HG02970 (cell line): Measurements from ENCODE around the gene POLRMT.
A peak's percentile ranks its signal among the peaks of the same experiment; 100 is the strongest.

Experiments
- ATAC-seq: cut with Tn5 transposase; IDR thresholded peaks from one replicate; pipeline ENCODE4 v1.9.1; 2021; ENCODE audit warnings: mild to moderate bottlenecking, moderate library complexity, moderate number of reproducible peaks; ENCODE audit not compliant: unreplicated experiment, low FRiP score

The POLRMT gene

DNA sequence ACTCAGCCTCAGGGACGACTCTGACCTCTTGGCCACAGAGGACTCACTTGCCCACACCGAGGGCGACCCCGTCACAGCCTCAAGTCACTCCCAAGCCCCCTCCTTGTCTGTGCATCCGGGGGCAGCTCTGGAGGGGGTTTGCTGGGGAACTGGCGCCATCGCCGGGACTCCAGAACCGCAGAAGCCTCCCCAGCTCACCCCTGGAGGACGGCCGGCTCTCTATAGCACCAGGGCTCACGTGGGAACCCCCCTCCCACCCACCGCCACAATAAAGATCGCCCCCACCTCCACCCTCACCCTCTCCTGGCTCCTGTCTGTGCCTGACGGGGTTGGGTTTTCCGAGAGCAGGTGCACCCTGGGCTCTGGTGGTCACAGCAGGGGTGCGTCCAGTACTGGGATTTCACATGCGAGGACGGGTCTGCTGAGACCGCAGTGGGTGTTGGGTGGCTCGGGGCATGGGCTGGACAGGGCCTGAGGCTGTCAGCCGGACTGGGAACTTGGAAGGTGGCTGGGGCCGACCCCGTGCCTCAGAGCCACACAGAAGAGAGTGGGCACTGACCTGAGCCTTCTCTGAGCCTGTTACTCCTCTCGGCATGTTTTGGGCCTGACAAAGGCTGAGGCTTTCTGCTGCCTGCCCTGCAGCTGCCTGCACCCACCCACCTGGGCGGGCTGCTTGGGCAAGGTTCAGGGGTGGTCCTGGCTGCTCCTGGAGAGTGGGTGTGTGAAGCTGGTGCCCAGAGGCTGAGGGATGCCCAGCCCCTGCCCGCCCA is 50.0 kb downstream of the POLRMT start:
- ATAC-seq = no peak

DNA sequence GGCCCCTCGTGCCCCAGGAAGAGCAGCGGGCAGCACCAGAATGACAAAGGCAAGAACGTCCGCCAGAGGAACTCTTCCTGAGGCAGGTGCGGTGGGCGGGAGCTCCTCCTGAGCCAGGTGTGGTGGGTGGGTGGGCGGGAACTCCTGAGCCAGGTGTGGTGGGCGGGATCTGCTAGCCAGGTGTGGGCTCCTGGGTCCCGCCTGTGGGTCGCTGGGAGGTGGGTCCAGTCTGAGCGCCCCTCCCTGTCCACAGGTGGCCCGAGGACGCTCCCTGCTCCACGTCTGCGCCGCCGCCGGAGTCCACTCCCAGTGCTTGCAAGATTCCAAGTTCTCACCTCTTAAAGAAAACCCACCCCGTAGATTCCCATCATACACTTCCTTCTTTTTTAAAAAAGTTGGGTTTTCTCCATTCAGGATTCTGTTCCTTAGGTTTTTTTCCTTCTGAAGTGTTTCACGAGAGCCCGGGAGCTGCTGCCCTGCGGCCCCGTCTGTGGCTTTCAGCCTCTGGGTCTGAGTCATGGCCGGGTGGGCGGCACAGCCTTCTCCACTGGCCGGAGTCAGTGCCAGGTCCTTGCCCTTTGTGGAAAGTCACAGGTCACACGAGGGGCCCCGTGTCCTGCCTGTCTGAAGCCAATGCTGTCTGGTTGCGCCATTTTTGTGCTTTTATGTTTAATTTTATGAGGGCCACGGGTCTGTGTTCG is 50.7 kb downstream of the POLRMT start:
- ATAC-seq = no peak

DNA sequence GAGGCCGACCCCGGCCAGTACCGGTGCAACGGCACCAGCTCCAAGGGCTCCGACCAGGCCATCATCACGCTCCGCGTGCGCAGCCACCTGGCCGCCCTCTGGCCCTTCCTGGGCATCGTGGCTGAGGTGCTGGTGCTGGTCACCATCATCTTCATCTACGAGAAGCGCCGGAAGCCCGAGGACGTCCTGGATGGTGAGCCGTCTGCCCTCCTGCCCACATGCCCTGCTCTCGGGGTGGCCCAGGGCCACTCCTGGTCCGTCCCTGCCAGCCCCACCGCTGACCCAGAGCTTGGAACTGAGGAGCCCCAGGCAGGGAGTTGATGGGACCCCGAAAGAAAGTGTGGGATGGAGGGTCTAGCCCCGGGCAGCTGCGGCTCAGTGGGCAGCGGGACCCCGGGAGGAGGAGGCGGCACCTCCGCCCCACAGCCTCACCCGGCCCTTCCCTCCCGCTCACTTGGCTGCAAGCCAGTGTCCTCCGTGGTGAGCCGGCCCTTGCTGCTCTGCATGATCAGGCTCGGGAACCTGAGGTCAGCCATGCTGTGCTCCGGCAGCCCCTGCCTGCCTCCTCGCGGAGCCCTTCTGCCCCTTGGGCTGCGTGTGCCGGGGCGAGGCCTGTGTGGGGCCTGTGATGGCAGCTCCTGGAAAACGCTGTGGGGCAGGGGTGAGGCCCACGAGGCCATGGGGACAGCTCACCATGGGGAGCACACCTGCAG is 51.8 kb downstream of the POLRMT start:
- ATAC-seq = no peak

DNA sequence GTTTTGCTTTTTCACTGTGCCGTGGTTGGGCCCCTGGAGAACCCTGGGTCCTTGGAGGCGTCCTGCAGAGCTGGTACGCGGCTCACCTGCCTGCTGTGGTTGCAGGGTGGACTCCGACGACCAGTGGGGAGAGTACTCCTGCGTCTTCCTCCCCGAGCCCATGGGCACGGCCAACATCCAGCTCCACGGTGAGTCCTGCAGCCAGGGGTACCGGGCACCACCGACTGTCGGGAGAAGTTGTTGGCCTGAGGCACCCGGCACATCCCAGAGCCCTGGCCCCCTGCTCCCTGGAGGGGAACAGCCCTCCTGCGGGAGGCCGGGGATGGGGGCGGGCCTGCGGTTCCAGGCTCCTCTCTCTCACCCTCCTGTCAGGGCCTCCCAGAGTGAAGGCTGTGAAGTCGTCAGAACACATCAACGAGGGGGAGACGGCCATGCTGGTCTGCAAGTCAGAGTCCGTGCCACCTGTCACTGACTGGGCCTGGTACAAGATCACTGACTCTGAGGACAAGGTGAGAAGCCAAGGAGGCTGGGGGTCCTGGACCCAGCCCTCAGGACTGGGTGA is 53.0 kb downstream of the POLRMT start:
- ATAC-seq = no peak

DNA sequence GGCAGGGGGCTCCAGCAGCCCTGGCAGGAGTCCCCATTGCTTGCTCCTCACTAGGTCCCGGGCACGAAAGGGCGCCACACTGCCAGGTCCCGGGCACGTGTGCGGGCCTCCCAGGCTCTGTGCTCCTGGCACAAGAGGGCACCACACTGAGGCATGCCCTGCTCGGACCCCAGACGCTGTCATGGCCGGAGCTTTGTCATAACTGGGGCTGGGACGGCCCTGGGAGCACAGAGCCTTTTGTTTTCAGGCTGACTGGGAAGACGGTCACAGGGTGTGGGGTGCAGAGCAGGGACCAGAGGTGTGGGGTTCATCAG is 53.5 kb downstream of the POLRMT start:
- no peak for ATAC-seq

DNA sequence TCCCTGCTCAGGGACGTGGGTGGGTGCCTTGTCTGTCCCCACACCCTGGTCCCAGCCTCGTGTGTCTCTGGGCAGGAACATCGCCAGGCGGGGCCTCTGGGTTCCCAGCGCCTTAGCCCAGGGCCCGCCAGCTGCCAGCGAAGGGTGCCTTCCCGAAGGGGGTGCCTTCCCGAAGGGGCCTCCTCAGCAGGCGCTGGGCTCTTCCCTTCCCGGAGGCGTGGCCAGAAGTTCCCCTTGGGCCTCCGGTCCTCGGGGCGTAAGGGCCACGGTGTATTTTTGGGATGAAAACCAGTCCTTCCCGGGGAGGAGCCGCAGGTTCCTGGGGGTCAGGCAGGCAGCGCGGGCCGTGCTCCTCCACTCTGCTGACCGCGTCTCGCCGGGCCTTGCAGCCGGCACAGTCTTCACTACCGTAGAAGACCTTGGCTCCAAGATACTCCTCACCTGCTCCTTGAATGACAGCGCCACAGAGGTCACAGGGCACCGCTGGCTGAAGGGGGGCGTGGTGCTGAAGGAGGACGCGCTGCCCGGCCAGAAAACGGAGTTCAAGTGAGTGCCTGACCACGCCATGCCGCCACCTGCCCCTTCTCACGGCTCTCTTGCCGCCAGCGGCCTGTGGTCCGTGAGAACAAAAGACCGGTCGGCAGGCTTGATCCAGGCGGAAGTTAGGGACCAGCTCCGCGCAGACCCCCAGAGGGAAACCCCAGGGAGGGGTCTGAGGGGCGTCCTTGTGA is 54.1 kb downstream of the POLRMT start:
- ATAC-seq = no peak

DNA sequence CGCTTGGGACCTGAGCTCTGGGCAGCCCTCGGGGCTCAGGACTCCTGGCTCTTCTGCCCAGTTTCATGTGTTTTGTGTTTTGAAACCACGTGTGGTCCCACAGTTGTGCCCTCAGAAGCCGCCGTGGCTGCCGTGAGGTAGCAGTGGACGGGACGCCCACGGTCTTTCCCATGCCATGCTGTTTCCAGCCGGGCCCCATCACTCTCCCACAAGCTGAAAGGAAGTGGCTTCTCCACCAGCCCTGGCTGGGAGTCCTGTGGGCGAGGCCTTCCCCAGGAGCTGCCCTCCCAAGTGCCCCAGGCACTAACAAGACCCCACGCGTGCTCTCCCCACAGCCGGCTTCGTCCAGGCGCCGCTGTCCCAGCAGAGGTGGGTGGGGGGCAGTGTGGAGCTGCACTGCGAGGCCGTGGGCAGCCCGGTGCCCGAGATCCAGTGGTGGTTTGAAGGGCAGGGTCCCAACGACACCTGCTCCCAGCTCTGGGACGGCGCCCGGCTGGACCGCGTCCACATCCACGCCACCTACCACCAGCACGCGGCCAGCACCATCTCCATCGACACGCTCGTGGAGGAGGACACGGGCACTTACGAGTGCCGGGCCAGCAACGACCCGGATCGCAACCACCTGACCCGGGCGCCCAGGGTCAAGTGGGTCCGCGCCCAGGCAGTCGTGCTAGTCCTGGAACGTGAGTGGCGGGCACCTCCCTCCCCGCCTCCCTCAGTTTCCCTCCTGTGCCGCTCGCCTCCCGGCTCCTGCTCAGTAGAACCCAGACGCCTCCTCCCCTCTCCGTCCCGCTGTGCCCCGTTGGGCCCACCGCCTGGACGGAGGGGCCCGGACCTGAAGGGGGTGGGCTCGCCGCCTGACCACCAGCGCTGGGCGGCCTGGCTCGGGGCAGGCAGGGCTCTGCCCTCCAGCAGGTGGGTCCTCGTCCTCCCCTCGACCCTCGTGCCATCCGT is 55.6 kb downstream of the POLRMT start:
- ATAC-seq = no peak

DNA sequence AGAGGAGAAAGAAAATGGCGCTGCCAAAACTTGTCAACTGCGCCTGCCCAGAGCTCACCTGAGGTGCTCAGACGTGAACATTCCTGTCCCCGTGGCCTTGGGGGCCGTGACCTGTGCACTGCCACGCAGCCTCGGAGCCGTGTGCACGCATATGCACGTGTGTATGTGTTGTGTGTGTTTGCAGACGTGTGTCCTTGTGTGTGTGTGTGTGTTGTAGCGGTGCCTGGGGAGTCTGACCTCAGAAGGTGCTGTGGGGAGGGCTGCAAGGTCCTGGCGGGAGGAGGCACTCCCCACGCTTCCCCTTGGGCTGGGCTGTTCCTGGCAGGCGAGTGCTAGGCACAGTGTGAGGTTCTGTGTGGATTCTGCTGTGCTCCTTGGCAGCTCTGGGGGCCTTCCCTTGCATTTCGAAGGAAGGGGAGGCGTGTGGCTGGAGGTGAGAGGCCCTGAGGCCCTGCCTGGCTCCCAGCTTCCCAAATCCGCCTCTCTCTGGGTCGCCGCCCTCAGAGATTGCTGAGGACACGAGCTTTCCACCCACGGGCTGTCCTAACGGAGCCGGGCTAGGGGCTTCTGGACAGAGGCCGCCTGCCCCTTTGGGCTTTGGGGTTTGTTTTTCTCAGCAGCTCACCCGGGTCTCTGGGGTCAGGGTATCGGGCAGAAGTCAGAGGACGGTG is 56.4 kb downstream of the POLRMT start:
- no peak for ATAC-seq

DNA sequence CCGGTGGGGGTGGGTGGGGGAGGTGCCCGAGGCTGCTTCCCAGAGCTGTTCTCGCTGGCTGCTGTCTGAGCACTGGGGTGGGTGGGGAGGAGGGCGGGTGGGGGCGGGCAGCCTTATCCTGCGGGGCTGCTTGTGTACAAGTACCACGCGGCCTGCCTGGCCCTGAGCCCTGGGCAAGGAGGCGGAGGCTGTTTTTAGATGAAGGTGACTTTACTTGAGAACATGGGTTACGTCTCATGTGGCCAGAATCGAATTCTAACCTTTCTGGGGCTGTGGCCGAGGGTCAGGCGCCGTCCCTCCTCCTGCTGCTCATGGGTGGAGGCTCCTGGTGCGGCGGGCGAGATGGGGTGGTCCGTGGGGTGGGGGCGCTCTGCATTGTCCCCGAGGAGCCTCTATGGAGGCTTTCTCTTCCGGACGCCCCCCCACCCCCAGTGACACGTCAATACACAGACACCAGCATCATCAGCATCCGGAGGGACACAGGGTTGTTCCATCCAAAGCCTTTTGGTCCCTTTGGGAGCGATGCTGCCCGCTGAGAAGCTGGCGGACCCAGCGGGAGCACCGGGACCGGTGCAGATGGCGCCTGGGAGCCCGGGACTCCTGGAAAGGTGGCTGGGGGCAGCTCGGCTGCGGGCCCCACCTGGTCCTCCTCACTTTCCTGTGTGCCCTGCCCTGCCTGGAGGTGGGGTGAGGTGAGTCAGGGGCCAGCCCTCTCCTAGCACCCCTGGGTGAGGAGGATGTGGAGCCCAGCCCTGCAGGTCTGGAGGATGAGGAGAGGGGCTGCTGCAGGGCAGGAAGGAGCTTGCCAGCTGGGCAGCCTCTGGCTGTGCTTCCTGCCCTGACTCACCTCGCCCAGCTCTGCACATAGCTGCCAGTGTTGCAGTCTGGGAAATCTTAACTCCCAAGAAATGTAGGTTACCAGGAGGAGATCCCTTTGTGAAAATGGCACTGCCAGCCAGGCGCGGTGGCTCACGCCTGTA is 57.5 kb downstream of the POLRMT start:
- no peak for ATAC-seq

DNA sequence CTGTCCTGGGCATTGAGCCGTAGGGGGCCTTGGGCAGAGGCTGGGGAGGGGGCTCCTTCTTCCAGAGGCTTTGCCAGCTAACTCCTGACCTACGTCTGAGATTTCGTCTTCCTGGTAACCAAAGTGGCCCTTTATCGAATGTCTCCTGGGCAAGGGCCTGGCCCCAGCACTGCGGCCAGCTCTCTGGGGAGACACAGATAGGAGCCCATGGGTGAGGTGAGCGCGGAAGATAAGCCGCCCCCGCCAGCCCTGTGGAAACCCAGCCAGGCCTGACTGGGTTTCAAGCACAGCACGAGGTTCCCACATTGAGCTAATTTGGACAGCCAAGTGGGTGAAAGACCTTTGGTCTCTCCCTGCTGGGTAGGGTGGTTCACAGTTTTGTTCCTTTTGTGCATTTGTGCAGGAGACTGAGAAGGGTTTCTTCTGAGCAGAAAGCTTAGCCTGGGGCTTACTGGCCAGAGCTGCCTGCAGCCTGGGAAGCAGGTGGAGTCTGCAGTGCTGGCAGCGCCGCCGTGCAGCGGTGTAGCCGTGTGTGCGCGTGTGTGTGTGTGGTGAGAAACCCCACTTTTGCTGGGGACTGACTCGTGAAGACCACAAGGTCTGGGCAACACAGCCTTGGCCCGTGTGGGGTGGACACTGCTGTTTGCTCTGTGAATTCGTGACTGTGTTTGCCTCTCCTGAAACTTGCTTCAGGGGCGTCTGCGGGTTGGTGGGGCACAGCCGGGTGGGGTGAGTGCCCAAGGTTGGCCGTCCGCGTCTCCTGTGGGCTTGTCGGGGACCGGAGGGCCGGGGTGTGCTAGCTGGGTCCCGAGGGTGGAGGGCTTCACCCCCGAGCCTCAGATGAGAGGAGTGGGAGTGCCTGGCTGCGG is 58.4 kb downstream of the POLRMT start:
- ATAC-seq = no peak

DNA sequence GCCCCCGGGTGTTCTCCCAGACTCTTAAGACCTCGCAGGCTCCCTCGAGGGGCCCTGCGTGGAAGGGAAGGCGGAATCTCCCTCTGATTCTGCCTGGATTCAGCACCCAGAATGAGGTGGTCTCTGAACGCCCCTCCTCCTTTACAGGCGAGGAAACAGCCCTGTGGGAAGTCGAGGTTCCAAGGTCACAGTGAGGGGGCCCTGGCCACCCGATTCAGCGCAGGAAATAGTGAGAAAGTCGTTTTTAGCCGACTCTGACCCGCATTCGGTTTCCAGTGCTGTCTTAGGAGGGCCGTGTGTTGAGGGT is 59.9 kb downstream of the POLRMT start:
- ATAC-seq = no peak

DNA sequence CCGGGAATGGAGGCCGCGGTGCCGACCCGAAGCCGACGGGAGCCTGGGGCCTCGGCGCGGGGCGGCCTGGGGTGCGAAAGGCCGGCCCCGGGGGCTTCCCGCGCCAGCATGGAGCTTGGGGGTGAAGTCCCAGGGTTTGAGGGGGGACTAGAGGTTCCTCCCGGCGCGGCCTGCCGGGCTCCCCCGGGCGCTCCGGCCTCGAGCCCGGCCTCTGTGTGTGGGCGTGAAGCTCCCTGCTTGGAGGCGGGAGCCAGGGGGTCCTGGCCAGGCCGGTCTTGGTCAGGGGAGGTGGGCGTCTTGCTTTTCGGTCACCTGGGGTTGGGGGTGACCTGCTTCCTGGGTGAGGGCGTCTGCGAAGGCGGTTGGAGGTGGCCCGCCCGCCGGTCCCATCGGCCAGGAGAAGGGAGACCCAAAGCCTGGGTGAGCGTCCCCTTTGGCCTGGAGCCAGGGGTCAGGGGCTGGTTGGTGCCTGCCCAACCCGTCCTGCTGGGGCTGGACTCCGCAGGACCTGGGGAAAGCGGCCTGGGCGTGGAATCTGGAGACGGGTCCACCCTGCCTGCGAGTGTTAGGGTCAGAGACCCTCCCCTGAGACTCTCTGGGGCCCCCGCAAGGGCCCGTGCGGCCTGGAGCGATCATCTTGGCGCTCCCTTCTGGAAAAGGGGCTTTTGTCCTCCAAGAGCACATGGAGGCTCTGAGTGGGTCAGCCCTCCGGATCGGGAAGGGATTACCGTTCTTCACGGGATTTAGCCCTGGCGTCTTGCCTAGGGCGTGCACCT is 60.4 kb downstream of the POLRMT start:
- ATAC-seq = peak; percentile 8

DNA sequence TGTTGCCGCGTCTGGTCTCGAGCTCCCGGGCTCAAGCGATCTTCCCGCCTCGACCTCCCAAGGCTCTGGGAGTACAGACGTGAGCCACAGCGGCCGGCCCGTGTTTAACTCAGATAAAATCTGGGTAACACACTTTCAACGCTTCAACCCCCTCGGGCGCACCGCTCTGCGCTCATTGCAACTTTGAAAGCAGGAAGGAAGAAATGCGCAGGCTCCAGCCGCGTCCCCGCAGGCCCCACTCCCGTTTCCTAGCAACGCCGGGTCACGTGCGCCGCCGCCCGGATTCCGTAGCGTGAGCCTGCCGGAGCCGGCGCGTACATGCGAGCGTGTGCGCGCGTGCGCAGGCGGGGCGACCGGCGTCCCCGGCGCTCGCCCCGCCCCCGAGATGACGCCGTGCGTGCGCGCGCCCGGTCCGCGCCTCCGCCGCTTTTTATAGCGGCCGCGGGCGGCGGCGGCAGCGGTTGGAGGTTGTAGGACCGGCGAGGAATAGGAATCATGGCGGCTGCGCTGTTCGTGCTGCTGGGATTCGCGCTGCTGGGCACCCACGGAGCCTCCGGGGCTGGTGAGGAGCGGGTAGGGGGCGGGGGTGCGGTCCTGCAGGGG is 61.1 kb downstream of the POLRMT start, which contains the start of gene BSG:
Gene BSG (plus strand): TSS at position 457 of the 603 bp plus-strand sequence. CDS start 39 bp downstream, at position 496.
- ATAC-seq = peak; percentile 75

DNA sequence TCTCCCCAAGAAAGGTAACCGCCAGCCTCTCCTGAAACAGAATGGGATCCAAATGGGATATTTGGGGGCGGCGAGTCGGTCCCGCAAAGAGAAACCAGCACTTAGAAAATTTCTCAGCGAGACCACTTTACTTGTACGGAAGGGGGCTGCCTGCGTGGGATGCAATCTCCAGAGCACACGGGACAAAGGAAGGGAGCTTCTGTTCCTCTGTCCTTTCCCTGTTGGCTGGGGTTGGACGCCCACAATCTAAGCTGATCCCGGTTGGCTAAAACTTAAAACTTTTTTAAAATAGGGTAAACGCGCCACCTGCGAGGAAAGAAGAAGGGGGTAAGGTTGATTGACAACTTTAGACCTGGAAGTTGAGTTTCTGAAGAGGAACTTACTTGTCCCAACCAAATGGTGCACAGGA is 61.8 kb downstream of the POLRMT start:
- no peak for ATAC-seq

DNA sequence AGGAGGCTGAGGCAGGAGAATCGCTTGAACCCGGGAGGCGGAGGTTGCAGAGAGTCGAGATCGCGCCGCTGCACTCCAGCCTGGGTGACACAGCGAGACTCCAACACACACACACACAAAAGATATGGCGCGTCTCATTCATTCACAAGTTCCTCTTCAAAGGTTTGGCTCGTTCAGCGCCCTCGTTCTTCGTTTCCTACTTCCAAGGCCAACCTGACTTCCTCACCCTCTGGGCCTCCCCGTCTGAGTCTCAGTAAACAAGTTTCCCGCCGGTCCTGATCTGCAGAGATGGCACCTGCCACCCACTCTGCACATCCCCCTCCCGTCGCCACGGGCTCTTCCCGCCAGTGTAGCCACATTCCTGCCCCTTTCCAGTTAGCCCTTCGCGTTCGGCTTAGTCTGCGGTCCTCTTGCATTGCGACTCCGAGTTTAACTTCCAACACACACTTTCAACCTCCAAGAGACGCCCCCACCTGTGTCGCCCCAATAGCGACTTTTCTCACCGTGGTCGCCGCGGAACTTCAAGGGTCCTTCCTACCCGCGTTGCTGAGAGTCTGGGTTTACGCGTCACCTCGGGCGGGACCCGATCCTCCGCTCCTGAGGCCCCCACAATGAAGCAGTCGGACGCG is 62.3 kb downstream of the POLRMT start:
- ATAC-seq = no peak
